ENCODE results near the gene ANKRD13D. TPM values are rescaled to one million over a fixed set of nuclear protein-coding genes. Genes with fewer than 3 reads are reported as not detected.
"Not testable (repeated sequence)": the region's sequence is repeated elsewhere in the genome, so short reads cannot be mapped to it uniquely, and the experiment has no call there.

Gene ANKRD13D
- total and polyA plus RNA-seq, 8 donors, result 9.8 to 60.7 (median 14.9) TPM

GRCh38 chr11:67260406-67260805, 28.7 kb upstream of the ANKRD13D start:
- no peaks in the 10 kb centered on the region for H3K4me1 ChIP-seq
- intact Hi-C loops (cut with DNase I), result no loop called here
- no peak for FAIRE-seq
- TF ChIP-seq CTCF (IDR thresholded peaks at IDR 0.05), result no peak
- no peak overlapping the region for H3K27ac ChIP-seq
- DNase-seq, result no peak
- no peak for ATAC-seq
- peaks cover under 1 to 7% (median 6%) of the 10 kb centered on the region in 3 donors for H3K36me3 ChIP-seq
- no peaks in the 10 kb centered on the region for H3K9me3 ChIP-seq
- no peaks in the 10 kb centered on the region for H3K27me3 ChIP-seq
- 70 to 85% methylated on average over 6 of the region's 6 CpGs for WGBS, 2 donors
- H3K4me3 ChIP-seq, result no peak overlapping the region

DNA sequence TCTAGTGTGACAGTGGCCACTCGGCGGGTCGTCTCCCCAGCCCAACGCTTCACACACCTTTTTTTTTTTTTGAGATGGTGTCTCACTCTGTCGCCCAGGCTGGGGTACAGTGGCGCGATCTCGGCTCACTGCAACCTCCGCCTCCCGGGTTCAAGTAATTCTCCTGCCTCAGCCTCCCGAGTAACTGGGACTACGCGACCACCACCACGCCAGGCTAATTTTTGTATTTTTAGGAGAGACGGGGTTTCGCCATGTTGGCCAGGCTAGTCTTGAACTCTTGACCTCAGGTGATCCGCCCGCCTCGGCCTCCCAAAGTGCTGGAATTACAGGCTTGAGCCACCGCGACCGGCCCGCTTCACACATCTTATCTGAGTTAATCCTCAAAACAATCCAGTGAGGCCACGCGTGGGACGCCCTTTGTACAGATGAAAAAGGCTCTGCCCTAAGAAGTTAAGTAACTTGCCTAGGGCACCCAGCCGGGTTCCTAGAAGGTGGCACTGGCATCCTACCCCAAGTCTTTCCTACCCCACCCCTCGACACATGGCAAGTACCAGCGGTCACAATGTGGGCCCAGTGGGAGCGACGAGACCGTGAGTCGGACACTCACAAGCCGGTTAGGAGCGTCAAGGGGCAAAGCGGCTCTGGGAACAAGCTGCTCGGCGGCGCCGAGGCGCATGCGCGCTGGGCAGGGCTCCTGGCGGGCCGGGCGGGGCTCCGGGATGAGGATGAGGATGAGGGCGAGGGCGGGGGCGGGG, 28.0 kb upstream of the ANKRD13D start:
- WGBS, 2 donors, result 24 to 25% methylated on average over 50 of the region's 50 CpGs
- H3K27me3 ChIP-seq; H3K9me3 ChIP-seq; H3K36me3 ChIP-seq; H3K27ac ChIP-seq; intact Hi-C loops (cut with DNase I); H3K4me1 ChIP-seq; FAIRE-seq: not testable (repeated sequence)
- ATAC-seq (peak; percentile 7 to 28 (median 16)), DNase-seq (peak in 4 of 6 donors; percentile 35 to 84 (median 72))
- peak overlapping the region in 2 of 4 donors; percentile 8 to 30 for H3K4me3 ChIP-seq

DNA sequence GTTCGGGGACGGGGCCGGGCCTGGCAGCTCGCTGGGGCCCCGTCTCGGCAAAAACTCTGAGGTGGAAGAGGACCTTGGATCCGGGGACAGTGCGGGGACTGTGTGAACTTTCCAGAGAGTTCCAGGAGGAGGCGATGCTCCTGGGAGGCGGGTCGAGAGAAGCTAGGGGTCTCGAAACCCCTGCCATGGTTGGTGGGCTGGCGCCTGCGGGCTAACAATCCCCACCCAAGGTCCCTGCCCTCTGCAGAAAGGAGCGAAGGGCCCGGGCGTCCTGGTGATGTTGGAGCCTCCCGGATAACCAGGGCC, 27.5 kb upstream of the ANKRD13D start:
- no peak for TF ChIP-seq CTCF (IDR thresholded peaks at IDR 0.05)

DNA sequence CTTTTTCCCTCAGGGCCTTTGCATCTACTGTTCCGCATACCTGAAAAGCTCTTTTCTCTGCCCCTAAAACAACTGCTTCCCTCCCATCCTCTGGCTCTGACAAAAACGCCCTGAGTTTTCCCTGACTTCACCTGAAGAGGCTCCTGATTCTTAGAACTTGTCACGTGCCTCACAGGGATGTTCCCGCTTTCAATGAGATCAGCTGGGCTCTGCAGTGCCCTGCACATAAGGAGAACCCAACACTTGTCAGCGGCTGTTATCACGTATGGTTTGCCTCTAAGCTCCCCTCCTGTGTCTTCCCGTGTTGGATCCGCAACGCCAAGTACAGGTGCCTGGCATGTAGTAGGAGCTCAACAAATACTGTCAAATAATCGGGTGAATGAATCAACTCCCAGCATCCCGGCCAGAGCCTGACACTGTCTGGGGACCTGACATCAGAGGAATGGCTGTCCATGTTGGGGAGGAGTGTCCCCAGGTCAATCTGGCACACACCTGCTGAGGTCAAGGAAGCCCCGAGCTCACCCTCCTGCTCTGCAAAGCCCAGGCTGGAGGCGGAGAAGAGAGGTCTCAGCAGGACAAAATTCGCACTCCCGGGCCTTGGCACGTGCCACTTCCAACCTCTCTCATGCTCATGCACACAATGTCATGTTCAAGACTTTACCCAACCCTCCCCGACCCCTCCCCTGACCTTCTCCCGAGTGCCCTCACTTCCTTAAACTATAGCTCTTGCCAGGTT, 27.0 kb upstream of the ANKRD13D start:
- no peak for FAIRE-seq

More for the DNA sequence above, 27.5 kb upstream of the ANKRD13D start:
- no peaks in the 10 kb centered on the region for H3K36me3 ChIP-seq
- WGBS, 2 donors, result 18 to 19% methylated on average over 18 of the region's 18 CpGs
- ATAC-seq (peak in 1 of 4 donors; percentile 1), FAIRE-seq (no peak), DNase-seq (peak in 1 of 6 donors; percentile 56)
- intact Hi-C loops (cut with DNase I), result no loop called here
- peaks cover 0 to 4% (median 3%) of the 10 kb centered on the region in 3 donors for H3K4me1 ChIP-seq
- peak overlapping the region in 2 of 4 donors; percentile 8 to 30 for H3K4me3 ChIP-seq
- no peaks in the 10 kb centered on the region for H3K9me3 ChIP-seq
- no peak overlapping the region for H3K27ac ChIP-seq
- H3K27me3 ChIP-seq, result no peaks in the 10 kb centered on the region

More for the DNA sequence above, 27.0 kb upstream of the ANKRD13D start:
- peak in 1 of 6 donors; percentile 34 for DNase-seq
- Histone ChIP-seq H3K4me3 (no peak overlapping the region), H3K27ac (no peak overlapping the region), H3K4me1 (peaks cover 0 to 4% (median 3%) of the 10 kb centered on the region in 3 donors), H3K9me3 (no peaks in the 10 kb centered on the region), H3K36me3 (no peaks in the 10 kb centered on the region), H3K27me3 (no peaks in the 10 kb centered on the region)
- ATAC-seq, result no peak
- 45 to 48% methylated on average over 18 of the region's 18 CpGs for WGBS, 2 donors
- TF ChIP-seq CTCF (IDR thresholded peaks at IDR 0.05), result no peak
- intact Hi-C loops (cut with DNase I), result no loop called here
